G401.6 (cell line): ENCODE measurements around the gene WFIKKN2.
A peak's percentile ranks its signal among the peaks of the same experiment; 100 is the strongest.

ENCODE experiments used
- FAIRE-seq: peaks from 2 replicates; lab custom pipeline; 2012; peaks lifted over from hg19 to GRCh38; lab: Jason Lieb, UNC

Gene WFIKKN2

GRCh38 chr17:50836826-50837225 lies 1.4 kb downstream of the WFIKKN2 start:
- FAIRE-seq = no peak

- FAIRE-seq = no peak
Measured at GRCh38 chr17:50837286-50837979, 2.0 kb downstream of the WFIKKN2 start.

- FAIRE-seq = no peak
Measured at GRCh38 chr17:50837980-50838954, 2.9 kb downstream of the WFIKKN2 start.

GRCh38 chr17:50839591-50840310 lies 4.4 kb downstream of the WFIKKN2 start:
- FAIRE-seq = no peak

GRCh38 chr17:50840311-50840851 lies 5.0 kb downstream of the WFIKKN2 start:
- FAIRE-seq = no peak

GRCh38 chr17:50841277-50841948 lies 6.0 kb downstream of the WFIKKN2 start:
- FAIRE-seq = no peak

GRCh38 chr17:50841949-50842354 lies 6.6 kb downstream of the WFIKKN2 start:
- FAIRE-seq = peak; percentile 86

GRCh38 chr17:50842506-50843149 lies 7.2 kb downstream of the WFIKKN2 start:
- no peak for FAIRE-seq

GRCh38 chr17:50843150-50843905 lies 7.9 kb downstream of the WFIKKN2 start:
- no peak for FAIRE-seq

GRCh38 chr17:50844117-50844700 lies 8.8 kb downstream of the WFIKKN2 start:
- FAIRE-seq = no peak

- no peak for FAIRE-seq
Measured at GRCh38 chr17:50845240-50846147, 10.1 kb downstream of the WFIKKN2 start.

GRCh38 chr17:50847566-50847965 lies 12.2 kb downstream of the WFIKKN2 start:
- FAIRE-seq = no peak

GRCh38 chr17:50848039-50848438 lies 12.7 kb downstream of the WFIKKN2 start:
- no peak for FAIRE-seq

- no peak for FAIRE-seq
Measured at GRCh38 chr17:50848711-50849110, 13.3 kb downstream of the WFIKKN2 start.

- FAIRE-seq = no peak
Measured at GRCh38 chr17:50850640-50851039, 15.3 kb downstream of the WFIKKN2 start.

- FAIRE-seq = no peak
Measured at GRCh38 chr17:50853015-50853615, 17.7 kb downstream of the WFIKKN2 start.

- FAIRE-seq = no peak
Measured at GRCh38 chr17:50853781-50854180, 18.4 kb downstream of the WFIKKN2 start.

GRCh38 chr17:50855708-50856330 lies 20.4 kb downstream of the WFIKKN2 start:
- no peak for FAIRE-seq
